ENCODE measurements around the gene GSTA2. TPM values are rescaled to one million over a fixed set of nuclear protein-coding genes. Genes with fewer than 3 reads are reported as not detected.

GSTA2 gene
- total and polyA plus RNA-seq, 2 of the 13 experiments (the other 11 are each of a cell fraction or from before 2014, with no cell fraction given), result 0.75 to 13.7 TPM

GRCh38 chr6:52801188-52801841 lies 38.0 kb upstream of the GSTA2 start (continued):
- TF ChIP-seq ZNF383 (CRISPR knock-in tag; IDR thresholded peaks at IDR 0.05; ENCODE audit: borderline replicate concordance) (no peak), CEBPG (CRISPR knock-in tag; IDR thresholded peaks at IDR 0.05) (peak; percentile 32; the same call in 1 of the 2 replicates), ZNF512B (CRISPR knock-in tag; IDR thresholded peaks at IDR 0.05; ENCODE audit: borderline replicate concordance) (no peak), ZNF430 (CRISPR knock-in tag; IDR thresholded peaks at IDR 0.05) (no peak), GTF2F1 (IDR thresholded peaks at IDR 0.05; ENCODE audit: low read length) (no peak), ZMYM4 (CRISPR knock-in tag; IDR thresholded peaks at IDR 0.05) (peak; percentile 84), GATAD2A (CRISPR knock-in tag; IDR thresholded peaks at IDR 0.05) (peak; percentile 93), KIAA2018 (CRISPR knock-in tag; IDR thresholded peaks at IDR 0.05; ENCODE audit: borderline replicate concordance) (no peak), ZNF180 (CRISPR knock-in tag; IDR thresholded peaks at IDR 0.05; ENCODE audit: borderline replicate concordance, low read depth) (no peak), BATF2 (CRISPR knock-in tag; IDR thresholded peaks at IDR 0.05) (no peak), SKIL (CRISPR knock-in tag; IDR thresholded peaks at IDR 0.05; ENCODE audit: borderline replicate concordance) (peak; percentile 31; the same call in 1 of the 2 replicates), ZNF282 (IDR thresholded peaks at IDR 0.05; ENCODE audit: partially characterized antibody) (no peak), FOXA1 (IDR thresholded peaks at IDR 0.05) (no peak), FOXA1 (CRISPR knock-in tag; IDR thresholded peaks at IDR 0.05) (peak; percentile 70), ZNF446 (CRISPR knock-in tag; IDR thresholded peaks at IDR 0.05) (no peak)
